Stimulated activated effector memory CD8-positive, alpha-beta T cell treated with anti-CD3 and anti-CD28 coated beads, Interleukin-12 subunit alpha, Interleukin-12 subunit beta, amount 100 ng/mL, for 72 hours (primary cell): Measurements from ENCODE around the gene ZDHHC16.

Experiments
- ATAC-seq: fragments of 150-1000 bp; cut with Tn5 transposase; 2 replicates; pipeline ENCODE4 v1.10.0; 2021
- DNase-seq, 2 donors: peaks; one replicate each; pipeline ENCODE4 v3.0.0; 2021 to 2022; ENCODE audit warnings: low spot score in 2 of 2
- H3K27ac Mint-ChIP-seq: one replicate; pipeline ENCODE4 v1.8.0; 2022; ENCODE audit warnings: mild to moderate bottlenecking, mixed read lengths
- H3K36me3 Mint-ChIP-seq: one replicate; pipeline ENCODE4 v1.8.0; 2022; ENCODE audit warnings: mild to moderate bottlenecking, mixed read lengths
- H3K4me1 Mint-ChIP-seq: one replicate; pipeline ENCODE4 v1.8.0; 2022; ENCODE audit warnings: mixed read lengths
- H3K4me3 Mint-ChIP-seq: one replicate; pipeline ENCODE4 v1.8.0; 2022; ENCODE audit warnings: mild to moderate bottlenecking, mixed read lengths
- H3K9me3 Mint-ChIP-seq: one replicate; pipeline ENCODE4 v1.8.0; 2022; ENCODE audit warnings: mixed read lengths

The ZDHHC16 gene

GRCh38 chr10:97481071-97481470 is 35.1 kb downstream of the ZDHHC16 start:
- H3K36me3 Mint-ChIP-seq, result peaks cover 97% of the 10 kb centered on the region
- no peak for DNase-seq
- no peak overlapping the region for H3K27ac Mint-ChIP-seq
- no peak overlapping the region for H3K4me3 Mint-ChIP-seq
- H3K9me3 Mint-ChIP-seq, result no peaks in the 10 kb centered on the region
- ATAC-seq, result no peak
- H3K4me1 Mint-ChIP-seq, result peaks cover under 1% of the 10 kb centered on the region

GRCh38 chr10:97482381-97482780 is 36.4 kb downstream of the ZDHHC16 start:
- peaks cover 93% of the 10 kb centered on the region for H3K36me3 Mint-ChIP-seq

GRCh38 chr10:97483506-97483905 is 37.5 kb downstream of the ZDHHC16 start:
- ATAC-seq (no peak), DNase-seq (no peak)
- Mint-ChIP-seq H3K4me1 (peaks cover 5% of the 10 kb centered on the region), H3K9me3 (no peaks in the 10 kb centered on the region), H3K4me3 (no peak overlapping the region), H3K36me3 (peaks cover 84% of the 10 kb centered on the region), H3K27ac (peak overlapping the region; percentile 34)

More at GRCh38 chr10:97482381-97482780, 36.4 kb downstream of the ZDHHC16 start:
- Mint-ChIP-seq H3K9me3 (no peaks in the 10 kb centered on the region), H3K4me1 (peaks cover 5% of the 10 kb centered on the region), H3K27ac (no peak overlapping the region), H3K4me3 (no peak overlapping the region)
- ATAC-seq (no peak), DNase-seq (no peak)

GRCh38 chr10:97483921-97484320 is 37.9 kb downstream of the ZDHHC16 start:
- H3K36me3 Mint-ChIP-seq, result peaks cover 82% of the 10 kb centered on the region
- H3K27ac Mint-ChIP-seq, result peak overlapping the region; percentile 34
- peaks cover 9% of the 10 kb centered on the region for H3K4me1 Mint-ChIP-seq
- H3K4me3 Mint-ChIP-seq, result no peak overlapping the region
- no peaks in the 10 kb centered on the region for H3K9me3 Mint-ChIP-seq
- DNase-seq, result no peak
- no peak for ATAC-seq

- H3K4me1 Mint-ChIP-seq, result peaks cover 21% of the 10 kb centered on the region
- H3K4me3 Mint-ChIP-seq, result no peak overlapping the region
- peaks cover 67% of the 10 kb centered on the region for H3K36me3 Mint-ChIP-seq
- ATAC-seq (no peak), DNase-seq (no peak)
- no peaks in the 10 kb centered on the region for H3K9me3 Mint-ChIP-seq
- H3K27ac Mint-ChIP-seq, result peak overlapping the region; percentile 56
Observed at GRCh38 chr10:97485647-97486281, 39.8 kb downstream of the ZDHHC16 start.

GRCh38 chr10:97490592-97490991 is 44.6 kb downstream of the ZDHHC16 start:
- H3K9me3 Mint-ChIP-seq, result no peaks in the 10 kb centered on the region
- peaks cover 55% of the 10 kb centered on the region for H3K36me3 Mint-ChIP-seq
- peak overlapping the region; percentile 32 for H3K27ac Mint-ChIP-seq
- DNase-seq, result no peak
- no peak overlapping the region for H3K4me3 Mint-ChIP-seq
- peaks cover 41% of the 10 kb centered on the region for H3K4me1 Mint-ChIP-seq
- ATAC-seq, result no peak

- peaks cover 48% of the 10 kb centered on the region for H3K36me3 Mint-ChIP-seq
- H3K9me3 Mint-ChIP-seq, result no peaks in the 10 kb centered on the region
- ATAC-seq (no peak), DNase-seq (no peak)
- H3K4me1 Mint-ChIP-seq, result peaks cover 54% of the 10 kb centered on the region
- no peak overlapping the region for H3K4me3 Mint-ChIP-seq
- H3K27ac Mint-ChIP-seq, result no peak overlapping the region
Observed at GRCh38 chr10:97494151-97494550, 48.2 kb downstream of the ZDHHC16 start.

GRCh38 chr10:97494863-97495506 is 49.0 kb downstream of the ZDHHC16 start:
- no peak for ATAC-seq
- Mint-ChIP-seq H3K27ac (peak overlapping the region; percentile 86), H3K4me3 (no peak overlapping the region), H3K36me3 (peaks cover 47% of the 10 kb centered on the region), H3K4me1 (peaks cover 53% of the 10 kb centered on the region), H3K9me3 (no peaks in the 10 kb centered on the region)
- DNase-seq, result no peak

- ATAC-seq, result peak; percentile 58
- peak; percentile 42 to 83 for DNase-seq
- peak overlapping the region; percentile 98 for H3K27ac Mint-ChIP-seq
- no peaks in the 10 kb centered on the region for H3K9me3 Mint-ChIP-seq
- H3K4me3 Mint-ChIP-seq, result peak overlapping the region; percentile 94
- H3K4me1 Mint-ChIP-seq, result peaks cover 55% of the 10 kb centered on the region
- peaks cover 36% of the 10 kb centered on the region for H3K36me3 Mint-ChIP-seq
Observed at GRCh38 chr10:97497572-97498075, 51.6 kb downstream of the ZDHHC16 start.

GRCh38 chr10:97498076-97498840 is 52.3 kb downstream of the ZDHHC16 start, which contains the start of gene MMS19:
TSS of gene MMS19 (minus strand) at chr10:97498422. CDS start at chr10:97498384, 38 bp downstream.
- DNase-seq (peak; percentile 99 to 100), ATAC-seq (peak; percentile 94)
- peaks cover 29% of the 10 kb centered on the region for H3K36me3 Mint-ChIP-seq
- H3K4me3 Mint-ChIP-seq, result peak within 1 kb of the TSS; percentile 94
- peak within 1 kb of the TSS; percentile 98 for H3K27ac Mint-ChIP-seq
- H3K4me1 Mint-ChIP-seq, result peaks cover 55% of the 10 kb centered on the region
- no peaks in the 10 kb centered on the region for H3K9me3 Mint-ChIP-seq

- ATAC-seq, result peak; percentile 2
- Mint-ChIP-seq H3K4me1 (peaks cover 54% of the 10 kb centered on the region), H3K4me3 (peak within 1 kb of the TSS; percentile 94)
Observed at GRCh38 chr10:97498841-97499560, 53.0 kb downstream of the ZDHHC16 start, which contains the start of gene UBTD1. TSS of gene UBTD1 (plus strand) at chr10:97498924. CDS start at chr10:97499204, 280 bp downstream.

GRCh38 chr10:97499561-97500296 is 53.8 kb downstream of the ZDHHC16 start:
- DNase-seq, result no peak
- no peak for ATAC-seq
- no peak overlapping the region for H3K27ac Mint-ChIP-seq
- peaks cover 15% of the 10 kb centered on the region for H3K36me3 Mint-ChIP-seq
- H3K4me1 Mint-ChIP-seq, result peaks cover 46% of the 10 kb centered on the region
- H3K9me3 Mint-ChIP-seq, result no peaks in the 10 kb centered on the region
- H3K4me3 Mint-ChIP-seq, result peak overlapping the region; percentile 94

More at GRCh38 chr10:97498841-97499560, 53.0 kb downstream of the ZDHHC16 start, which contains the start of gene UBTD1:
- Mint-ChIP-seq H3K36me3 (peaks cover 23% of the 10 kb centered on the region), H3K9me3 (no peaks in the 10 kb centered on the region), H3K27ac (peak within 1 kb of the TSS; percentile 98)
- no peak for DNase-seq

- Mint-ChIP-seq H3K9me3 (no peaks in the 10 kb centered on the region), H3K27ac (no peak overlapping the region), H3K4me3 (peak overlapping the region; percentile 94), H3K4me1 (peaks cover 41% of the 10 kb centered on the region), H3K36me3 (peaks cover 13% of the 10 kb centered on the region)
- DNase-seq (no peak), ATAC-seq (no peak)
Observed at GRCh38 chr10:97500297-97500575, 54.3 kb downstream of the ZDHHC16 start.

GRCh38 chr10:97502916-97503315 is 56.9 kb downstream of the ZDHHC16 start:
- Mint-ChIP-seq H3K36me3 (peaks cover 6% of the 10 kb centered on the region), H3K27ac (no peak overlapping the region), H3K4me1 (peaks cover 17% of the 10 kb centered on the region), H3K4me3 (no peak overlapping the region), H3K9me3 (no peaks in the 10 kb centered on the region)
- DNase-seq, result no peak
- ATAC-seq, result no peak
